HG03442 (cell line): ENCODE results near the gene HSPA9.

Experiments
- ATAC-seq: cut with Tn5 transposase; IDR thresholded peaks from one replicate; pipeline ENCODE4 v1.9.1; 2021; ENCODE audit warnings: mild to moderate bottlenecking, moderate library complexity; ENCODE audit not compliant: unreplicated experiment

HSPA9 gene

DNA sequence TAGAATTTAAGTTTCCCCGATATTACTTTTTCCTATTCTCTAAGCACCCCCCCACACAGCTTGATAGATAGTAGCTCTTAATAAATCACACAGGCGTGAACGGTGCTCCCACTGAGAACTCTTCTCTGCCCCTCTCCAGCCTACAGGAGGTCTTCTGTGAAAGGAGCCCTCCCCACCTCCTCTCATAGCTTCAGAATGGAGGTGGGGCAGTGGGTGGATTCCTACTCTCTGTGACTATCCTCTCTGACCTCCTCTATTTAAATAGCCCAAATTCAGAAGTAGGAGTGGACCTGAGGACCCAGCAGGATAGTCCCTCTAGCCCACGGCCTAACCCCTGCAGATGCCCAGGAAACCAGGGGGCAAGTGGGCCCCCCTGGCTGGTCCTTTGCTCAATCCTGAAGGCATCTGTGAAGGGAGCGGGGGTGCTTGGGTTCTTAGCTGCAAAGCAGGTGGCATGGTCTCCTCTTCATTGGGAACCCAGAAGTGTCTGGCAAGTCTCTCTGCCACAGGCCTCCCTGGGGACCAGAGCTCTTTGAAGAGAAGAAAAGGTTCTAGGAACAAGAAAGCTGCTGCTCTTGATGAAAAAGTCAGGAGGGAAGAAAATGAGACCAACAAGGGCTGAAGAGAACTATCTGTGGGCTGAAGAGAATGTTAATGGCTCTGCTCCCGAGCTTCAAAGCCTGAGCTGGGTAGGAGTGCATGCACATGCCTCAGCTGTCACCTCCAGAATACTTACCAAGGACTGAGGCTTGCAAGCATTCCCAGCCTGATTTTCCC lies 21.1 kb upstream of the HSPA9 start:
- no peak for ATAC-seq

DNA sequence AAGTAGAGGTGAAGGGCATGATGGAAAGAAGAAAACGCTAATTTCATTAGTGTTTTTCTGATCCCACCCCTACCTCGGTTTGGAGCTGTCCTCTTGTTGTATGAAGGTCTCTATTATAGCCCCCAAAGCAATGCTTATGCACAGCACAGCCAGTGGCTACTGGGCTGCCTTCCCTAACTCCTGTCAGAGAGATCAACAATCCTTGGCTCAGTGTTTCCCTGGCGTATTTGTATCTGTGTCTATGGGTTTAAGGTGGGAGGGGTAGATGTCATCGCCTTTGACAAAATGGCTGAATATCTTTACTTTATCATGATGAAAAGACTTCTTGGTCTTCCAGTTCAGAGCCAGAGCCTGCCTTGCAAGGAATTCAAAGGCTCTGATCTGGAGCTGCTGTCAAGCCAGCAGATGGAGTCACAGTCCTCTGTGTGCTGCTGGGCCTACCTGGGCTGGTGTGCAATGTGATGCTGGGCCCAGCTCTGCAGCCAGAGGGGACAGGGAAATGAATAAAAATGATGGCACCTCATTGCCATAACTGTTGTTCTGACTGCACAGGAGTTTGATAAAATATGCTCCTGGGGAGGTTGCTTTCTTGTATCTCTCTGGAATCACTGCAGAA lies 20.1 kb upstream of the HSPA9 start:
- ATAC-seq, result no peak

GRCh38 chr5:138594305-138595058 lies 19.3 kb upstream of the HSPA9 start:
- ATAC-seq, result no peak

GRCh38 chr5:138588013-138588788 lies 13.0 kb upstream of the HSPA9 start:
- no peak for ATAC-seq

DNA sequence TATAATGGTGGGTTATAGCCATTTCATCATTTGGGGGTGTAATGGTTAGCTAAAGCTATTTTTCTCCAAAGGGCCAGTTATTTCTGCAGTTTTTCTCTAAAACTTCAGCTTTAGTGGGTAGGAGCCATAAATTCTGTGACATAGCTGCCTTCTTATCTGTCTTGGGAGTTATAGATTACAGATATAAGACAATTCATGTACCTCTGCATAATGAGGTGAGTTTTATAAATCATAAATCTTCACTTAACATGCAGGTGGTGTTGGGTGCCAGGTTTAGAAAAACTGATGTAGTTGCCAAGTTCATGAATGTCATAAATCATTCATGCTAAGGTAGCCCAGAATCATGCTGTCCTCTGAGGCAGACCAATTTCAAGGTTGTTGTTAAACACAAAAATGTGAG lies 10.0 kb upstream of the HSPA9 start:
- ATAC-seq, result no peak

- no peak for ATAC-seq
Measured at GRCh38 chr5:138583984-138584637, 8.9 kb upstream of the HSPA9 start.

DNA sequence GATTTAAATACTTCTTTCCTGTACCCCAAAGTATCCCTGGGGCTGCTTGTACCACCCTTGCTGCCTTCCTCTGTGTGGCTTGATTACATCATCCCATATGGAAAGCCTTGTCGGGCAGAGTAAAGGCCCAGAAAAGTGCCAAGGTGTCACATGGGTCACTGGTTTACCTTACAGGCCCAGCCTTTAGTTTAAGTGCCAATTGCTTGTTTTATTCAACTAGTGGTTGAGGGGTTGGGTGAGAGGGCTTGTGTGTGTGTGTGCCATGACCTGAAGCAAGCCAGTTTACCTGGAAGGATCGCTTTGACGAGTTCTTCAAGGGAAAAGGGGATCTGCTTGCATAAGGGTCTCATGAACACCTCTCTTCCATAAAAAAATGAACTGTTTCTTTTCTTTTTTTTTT lies 7.8 kb upstream of the HSPA9 start:
- ATAC-seq, result no peak

DNA sequence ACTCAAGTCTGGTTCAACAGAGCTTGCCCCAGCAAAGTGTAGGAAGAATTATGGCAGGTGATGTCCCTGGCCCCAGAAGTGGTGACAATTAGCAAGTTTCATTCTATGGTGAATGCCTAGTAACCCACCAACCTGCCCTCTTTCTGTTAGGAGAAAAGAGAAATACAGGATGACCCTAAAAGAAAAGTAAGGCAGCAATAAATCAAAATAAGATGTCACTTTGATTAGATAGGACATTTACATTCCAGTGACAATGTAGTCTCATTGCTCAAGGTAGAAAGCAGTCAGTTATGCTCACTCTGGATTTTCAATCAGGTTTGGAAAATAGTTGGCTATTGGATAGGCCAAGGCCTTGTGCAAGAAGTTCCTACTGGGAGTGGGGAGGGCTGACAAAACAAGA lies 5.6 kb upstream of the HSPA9 start:
- no peak for ATAC-seq

- no peak for ATAC-seq
Measured at GRCh38 chr5:138580001-138580400, 4.8 kb upstream of the HSPA9 start.

- no peak for ATAC-seq
Measured at GRCh38 chr5:138579517-138579863, 4.3 kb upstream of the HSPA9 start.

GRCh38 chr5:138577452-138577851 lies 2.3 kb upstream of the HSPA9 start:
- ATAC-seq, result no peak

DNA sequence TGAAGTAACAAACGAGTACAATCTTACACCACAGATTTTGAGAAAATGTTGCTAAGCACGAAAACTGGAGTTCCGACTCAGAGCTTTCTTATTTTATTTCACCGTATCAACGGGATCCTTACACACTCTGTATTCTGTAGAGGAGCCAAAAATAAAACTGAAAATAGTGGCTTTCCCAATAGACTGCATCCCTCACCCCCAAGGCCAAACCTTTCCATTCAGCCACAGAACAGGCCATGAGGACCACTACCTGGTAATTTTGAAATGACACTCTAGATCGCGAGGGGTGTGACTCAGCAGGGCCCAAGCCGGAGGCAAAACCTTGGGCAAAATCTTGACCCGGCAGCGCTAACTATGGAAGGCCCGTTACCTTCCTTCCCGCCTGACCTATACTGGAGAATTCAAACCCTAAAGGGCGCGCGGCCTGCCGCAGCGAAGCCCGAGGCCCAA lies 432 bp downstream of the HSPA9 start:
- ATAC-seq, result no peak

DNA sequence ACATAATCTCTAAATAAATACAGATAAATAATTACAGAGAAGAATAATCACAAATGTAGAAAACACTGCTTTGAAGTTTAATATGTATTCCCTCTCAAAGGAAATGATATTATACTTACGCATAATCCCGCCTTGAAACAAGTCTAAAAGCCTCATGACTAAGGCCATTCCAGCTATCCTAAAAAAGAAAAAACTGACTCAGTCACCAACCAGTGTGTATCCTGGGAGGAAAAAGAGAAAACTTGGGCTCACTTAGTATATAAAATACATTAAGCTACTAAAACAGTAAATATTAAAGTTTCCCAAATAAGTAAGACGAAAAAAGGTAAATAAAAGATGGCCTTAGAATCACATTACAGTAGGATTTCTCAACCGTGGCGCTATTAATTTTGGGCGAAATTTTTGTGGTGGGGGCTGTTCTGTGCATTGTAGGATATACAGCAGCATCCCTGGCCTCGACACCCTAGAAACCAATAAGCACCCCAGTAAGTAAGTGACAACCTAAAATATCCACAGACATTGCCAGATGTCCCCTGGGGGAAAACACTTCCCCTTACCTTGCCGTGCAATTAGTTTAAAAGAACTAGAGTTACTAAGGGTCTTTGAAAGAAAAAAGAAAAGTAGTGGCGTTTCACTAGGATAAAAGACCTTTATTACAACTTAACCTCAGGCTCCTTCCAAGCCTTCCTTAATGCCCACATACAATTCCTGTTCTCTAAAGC lies 1.1 kb downstream of the HSPA9 start:
- ATAC-seq, result no peak

- no peak for ATAC-seq
Measured at GRCh38 chr5:138573223-138573622, 2.0 kb downstream of the HSPA9 start.

DNA sequence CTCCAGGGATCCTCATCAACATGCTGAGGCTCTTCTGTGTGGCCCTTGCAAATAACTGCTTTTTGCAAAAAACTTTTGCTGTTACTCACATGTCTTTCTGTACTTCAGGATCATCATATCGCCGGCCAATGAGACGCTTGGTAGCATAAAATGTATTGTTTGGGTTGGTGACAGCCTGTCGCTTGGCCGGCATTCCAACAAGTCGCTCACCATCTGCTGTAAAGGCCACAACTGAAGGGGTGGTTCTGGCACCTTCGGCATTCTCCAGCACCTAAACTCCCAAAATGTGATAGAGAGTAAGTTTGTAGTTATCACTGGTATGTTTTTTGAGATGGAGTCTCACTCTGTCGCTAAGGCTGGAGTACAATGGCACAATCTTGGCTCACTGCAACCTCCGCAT lies 4.3 kb downstream of the HSPA9 start:
- no peak for ATAC-seq

DNA sequence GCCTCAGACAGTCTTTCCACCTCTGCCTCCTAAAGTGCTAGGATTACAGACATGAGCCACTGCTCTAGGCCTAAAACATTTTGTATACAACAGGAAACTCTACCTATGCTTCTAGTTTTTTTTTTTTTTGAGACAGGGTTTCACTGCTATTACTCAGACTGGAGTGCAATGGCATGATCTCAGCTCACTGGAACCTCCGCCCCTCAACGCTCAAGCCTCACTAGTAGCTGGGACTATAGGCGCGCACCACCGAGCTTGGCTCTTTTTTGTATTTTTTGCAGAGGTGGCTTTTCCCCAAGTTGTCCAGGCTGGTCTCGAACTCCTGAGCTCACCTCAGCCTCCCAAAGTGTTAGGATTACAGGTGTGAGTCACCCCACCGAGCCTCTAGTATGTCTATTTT lies 5.4 kb downstream of the HSPA9 start:
- no peak for ATAC-seq

DNA sequence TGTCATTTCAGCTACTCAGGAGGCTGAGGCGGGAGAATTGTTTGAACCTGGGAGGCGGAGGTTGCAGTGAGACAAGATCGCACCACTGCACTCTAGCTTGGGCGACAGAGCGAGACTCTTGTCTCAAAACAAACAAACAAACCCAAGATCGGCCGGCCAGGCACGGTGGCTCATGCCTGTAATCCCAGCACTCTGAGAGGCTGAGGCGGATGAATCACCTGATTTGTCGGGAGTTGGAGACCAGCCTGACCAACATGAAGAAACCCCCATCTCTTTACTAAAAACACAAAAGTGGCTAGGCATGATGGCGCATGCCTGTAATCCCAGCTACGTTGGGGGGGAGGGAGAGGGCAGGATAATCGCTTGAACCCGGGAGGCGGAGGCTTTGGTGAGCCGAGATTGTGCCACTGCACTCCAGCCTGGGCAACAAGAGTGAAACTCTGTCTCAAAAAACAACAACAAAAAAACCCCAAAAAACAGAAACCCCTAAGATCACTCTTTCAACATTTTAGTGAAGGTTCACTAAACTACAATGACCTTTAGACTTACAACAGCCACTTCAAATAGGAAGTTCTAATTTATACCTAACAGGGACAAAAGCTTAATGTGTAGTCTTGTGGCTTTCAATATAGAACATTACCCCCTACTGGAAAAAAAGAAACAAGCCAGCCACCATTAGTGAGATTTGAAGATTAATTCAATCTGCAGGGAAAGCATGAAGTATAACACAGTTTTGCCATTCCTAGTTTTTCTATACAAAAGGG lies 7.0 kb downstream of the HSPA9 start:
- no peak for ATAC-seq

GRCh38 chr5:138566792-138567191 lies 8.4 kb downstream of the HSPA9 start:
- no peak for ATAC-seq

- no peak for ATAC-seq
Measured at GRCh38 chr5:138565100-138565821, 9.9 kb downstream of the HSPA9 start.
